HG03521 (cell line): ENCODE results near the gene DMKN.

ENCODE experiments used
- ATAC-seq: cut with Tn5 transposase; IDR thresholded peaks from one replicate; pipeline ENCODE4 v1.9.1; 2021; ENCODE audit warnings: mild to moderate bottlenecking, moderate library complexity; ENCODE audit not compliant: unreplicated experiment

DMKN gene

GRCh38 chr19:35528218-35529038 lies 15.0 kb upstream of the DMKN start, which contains the start of gene SBSN:
SBSN (minus strand) TSS chr19:35528311; CDS start chr19:35528281, 30 bp downstream.
- no peak for ATAC-seq

- no peak for ATAC-seq
Measured at GRCh38 chr19:35525873-35526272, 12.4 kb upstream of the DMKN start.

DNA sequence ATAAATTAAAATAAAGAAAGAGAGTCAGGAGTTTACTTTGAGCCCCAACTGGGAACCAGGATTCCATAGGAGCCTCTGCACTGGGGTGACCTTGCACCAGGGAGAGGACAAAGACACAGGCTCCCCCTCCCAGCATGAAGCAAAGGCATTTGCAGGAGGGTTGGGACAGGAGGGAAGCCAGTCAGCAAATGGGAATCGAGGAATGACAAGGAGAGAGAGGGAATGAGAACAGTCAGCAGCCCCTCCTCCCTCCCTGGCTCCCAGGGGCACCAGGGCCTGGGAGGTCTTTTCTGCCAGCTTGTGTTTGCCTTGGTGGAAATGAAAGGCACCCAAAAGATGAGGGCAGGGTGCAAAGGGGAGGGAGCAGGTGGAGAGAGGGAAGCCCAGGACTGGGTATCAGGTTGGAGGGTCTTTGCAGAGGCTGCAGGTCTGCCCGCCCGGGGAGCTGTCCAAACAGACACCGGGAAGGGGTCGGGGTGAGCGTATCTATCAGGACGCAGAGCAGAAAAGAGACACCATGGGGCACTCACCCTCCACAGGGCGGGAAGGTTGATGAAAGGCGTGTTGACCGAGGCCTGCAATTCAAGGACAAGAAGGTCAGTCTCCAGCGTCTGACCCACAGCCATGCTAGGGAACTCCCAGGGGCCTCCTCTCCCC lies 10.9 kb upstream of the DMKN start:
- ATAC-seq, result no peak

DNA sequence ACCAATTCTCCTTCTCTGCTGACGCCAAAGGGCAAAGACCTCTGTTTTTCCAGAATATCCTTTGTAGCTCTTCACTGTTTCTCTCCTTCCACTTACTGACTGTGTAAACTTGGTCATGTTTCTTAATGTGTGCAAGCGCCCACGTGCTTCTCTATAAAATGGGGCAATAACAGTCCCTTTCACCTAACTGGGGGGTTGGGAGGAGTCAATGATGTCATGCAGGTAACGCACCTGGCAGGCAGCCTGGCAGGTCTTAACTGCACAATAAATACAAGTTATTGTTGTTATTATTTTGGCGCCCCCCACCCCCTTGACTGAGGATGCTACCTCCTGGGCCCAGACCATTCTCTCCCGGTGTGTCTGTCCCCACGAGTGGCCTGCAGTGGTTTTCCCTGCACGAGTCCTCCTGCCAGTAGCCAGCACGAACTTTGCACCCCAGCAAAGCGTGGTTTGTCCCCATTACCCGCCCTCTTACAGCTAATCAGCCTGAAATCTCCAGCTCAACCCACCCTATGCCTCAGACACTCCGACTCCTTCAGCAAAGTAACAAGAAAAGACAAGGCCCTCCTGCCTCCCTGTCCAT lies 9.4 kb upstream of the DMKN start:
- ATAC-seq, result no peak

GRCh38 chr19:35521124-35521743 lies 7.8 kb upstream of the DMKN start:
- no peak for ATAC-seq

DNA sequence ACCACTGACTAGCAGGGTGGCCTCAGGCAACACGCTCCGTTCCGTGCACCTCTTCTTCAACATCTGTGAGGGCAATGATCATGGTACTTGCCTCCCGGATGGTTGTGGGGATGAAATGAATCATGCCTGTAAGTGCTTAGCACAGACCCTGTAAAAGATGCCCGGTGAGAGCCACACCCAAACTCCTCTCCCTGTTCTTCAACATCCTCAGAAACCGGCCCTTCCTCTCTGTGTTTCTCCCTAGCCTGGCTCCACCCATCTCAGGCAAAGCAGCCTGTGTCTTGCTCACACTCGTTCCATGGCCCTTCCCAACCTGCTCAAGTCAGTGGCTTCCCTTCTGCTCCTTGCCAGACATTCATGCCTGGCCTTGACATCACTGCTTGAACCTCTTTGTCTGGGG lies 5.8 kb upstream of the DMKN start:
- no peak for ATAC-seq

DNA sequence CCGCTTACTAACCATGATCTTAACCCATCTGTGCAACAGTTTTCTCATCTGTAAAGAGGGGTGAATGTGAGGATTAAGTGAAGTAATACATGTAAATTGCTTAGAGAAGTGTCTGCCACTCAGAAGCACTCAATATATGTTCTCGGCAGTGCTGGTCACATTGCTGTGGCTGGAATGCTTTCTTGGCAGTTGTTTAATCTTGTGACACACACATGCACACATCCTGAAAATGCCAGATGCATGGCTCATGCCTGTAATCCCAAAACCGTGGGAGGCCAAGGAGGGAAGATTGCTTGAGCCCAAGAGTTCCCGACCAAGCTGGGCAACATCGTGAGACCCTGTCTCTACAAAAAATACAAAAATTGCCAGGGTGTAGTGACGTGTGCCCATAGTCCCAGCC lies 4.9 kb upstream of the DMKN start:
- ATAC-seq, result no peak

GRCh38 chr19:35517342-35517741 lies 3.9 kb upstream of the DMKN start:
- ATAC-seq, result no peak

DNA sequence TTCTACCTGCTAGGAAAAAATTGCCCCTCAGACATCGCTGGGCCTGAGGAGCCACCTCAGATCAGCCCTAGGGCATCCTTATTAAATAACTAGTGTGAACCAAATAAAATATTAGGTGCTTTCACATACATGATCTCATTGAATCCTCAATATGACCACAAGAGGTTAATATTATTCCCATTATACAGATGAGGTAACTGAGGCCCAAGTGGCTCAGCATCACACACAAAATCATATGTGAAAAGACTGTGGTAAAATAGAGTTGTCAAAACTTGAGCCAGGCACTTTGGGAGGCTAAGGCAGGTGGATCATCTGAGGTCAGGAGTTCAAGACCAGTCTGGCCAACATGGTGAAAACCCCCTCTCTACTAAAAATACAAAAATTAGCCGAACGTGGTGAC lies 2.9 kb upstream of the DMKN start:
- no peak for ATAC-seq

DNA sequence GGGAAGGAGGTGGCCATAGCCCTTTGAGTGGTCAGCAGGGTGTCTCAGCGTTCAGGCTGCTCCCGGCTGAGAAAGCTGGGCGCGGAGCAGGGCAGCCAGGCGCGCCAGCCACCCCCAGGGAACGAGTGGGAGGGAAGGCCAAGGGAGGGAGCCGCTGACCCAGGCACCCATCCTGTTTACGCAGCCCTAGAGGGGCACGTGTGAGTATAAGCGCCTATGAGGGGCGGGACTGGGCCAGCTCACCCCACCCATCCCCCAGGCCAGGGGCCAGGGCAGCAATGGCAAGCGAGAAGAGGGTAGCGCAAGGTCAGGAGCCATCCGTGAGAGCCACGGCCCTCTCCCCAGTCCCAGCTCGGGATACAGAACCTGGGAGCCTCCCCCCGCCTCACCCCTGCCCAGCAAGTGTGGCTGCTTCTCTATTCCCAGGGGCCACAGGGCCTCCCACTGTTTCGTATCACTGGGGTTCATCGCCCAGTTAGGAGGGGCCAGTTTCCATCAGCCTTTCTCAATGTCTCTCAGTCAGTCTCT lies 897 bp upstream of the DMKN start:
- no peak for ATAC-seq

DNA sequence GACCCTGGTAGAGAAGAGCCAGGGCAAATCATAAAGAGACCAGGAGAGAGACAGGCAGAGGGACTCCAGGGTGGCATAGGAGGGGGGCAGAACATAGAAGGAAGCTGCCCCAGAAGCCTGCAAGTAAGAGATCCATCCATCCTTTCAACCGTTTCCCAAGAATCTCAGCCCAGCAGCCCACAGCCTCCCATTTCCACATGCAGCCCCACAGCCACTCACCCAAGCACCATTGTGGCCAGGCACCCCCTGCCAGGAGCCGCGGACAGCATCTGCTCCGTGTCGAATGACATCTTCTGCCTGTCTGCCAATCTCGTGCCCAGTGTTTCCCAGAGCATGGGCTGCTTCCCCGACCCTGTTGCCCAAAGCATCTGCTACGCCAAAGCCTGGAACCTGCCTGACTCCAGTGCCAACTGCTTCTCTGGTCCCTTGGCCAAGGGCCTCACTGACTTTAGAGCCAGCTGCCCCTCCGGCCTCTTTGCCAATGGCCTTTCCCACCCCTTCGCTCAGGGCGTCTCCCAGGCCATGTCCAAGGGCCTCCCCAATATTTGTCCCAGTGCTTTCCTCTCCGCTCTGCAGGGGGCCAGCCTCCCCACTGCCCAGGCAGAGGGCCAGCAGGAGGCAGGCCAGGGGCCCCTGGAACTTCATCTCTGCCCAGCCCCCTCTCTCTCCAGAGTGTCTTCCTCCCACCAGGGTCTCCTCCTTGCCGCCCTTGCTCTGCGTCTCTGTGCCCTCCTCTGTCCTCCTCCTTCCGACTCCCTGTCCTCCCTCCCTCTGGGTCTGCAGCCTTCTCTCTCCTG lies 420 bp downstream of the DMKN start:
- ATAC-seq, result no peak

GRCh38 chr19:35511337-35511736 lies 2.1 kb downstream of the DMKN start:
- no peak for ATAC-seq

GRCh38 chr19:35510626-35510964 lies 2.9 kb downstream of the DMKN start:
- no peak for ATAC-seq

GRCh38 chr19:35509861-35510625 lies 3.4 kb downstream of the DMKN start:
- ATAC-seq, result no peak

- no peak for ATAC-seq
Measured at GRCh38 chr19:35509018-35509652, 4.3 kb downstream of the DMKN start.

GRCh38 chr19:35508129-35508528 lies 5.3 kb downstream of the DMKN start:
- ATAC-seq, result no peak

DNA sequence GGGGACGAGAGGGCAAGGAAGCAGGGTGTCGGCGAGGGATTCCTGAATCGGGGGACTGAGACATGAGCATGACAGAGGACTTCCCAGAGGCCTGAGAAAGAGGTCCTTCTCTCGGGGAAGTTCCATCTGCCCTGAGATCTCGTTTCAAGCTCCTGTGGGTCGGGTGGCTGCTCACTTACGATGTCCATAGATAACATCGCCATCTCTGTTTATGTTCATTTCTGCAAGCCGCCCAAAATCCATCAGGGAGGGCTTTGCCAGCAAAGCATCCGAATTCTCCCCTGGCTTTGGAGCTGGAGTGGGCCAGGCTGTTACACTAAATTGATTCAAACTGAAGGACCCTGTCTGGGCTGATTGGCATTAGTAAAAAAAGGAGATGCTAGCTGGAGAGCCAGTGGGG lies 5.9 kb downstream of the DMKN start:
- no peak for ATAC-seq

- no peak for ATAC-seq
Measured at GRCh38 chr19:35506011-35506410, 7.4 kb downstream of the DMKN start.

DNA sequence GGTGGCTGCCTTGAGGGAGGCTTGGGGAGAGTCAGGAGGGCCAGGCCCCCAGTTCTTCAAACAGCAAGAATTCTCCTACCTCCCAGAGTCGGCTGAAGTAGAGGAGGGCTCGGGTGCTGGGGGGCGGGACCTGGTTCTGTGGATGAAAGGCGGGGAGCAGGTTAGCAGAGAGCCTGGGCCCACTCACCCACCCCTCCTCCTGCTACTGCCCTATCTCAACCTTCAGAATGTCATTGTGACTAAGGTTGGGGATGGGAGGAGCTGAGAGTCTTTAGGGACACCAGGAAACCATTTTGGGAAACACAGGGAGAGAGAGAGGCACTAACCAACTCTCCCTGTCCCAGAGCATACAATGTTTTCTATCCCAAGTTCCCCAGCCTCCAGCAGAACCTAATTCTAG lies 10.7 kb downstream of the DMKN start:
- ATAC-seq, result no peak

DNA sequence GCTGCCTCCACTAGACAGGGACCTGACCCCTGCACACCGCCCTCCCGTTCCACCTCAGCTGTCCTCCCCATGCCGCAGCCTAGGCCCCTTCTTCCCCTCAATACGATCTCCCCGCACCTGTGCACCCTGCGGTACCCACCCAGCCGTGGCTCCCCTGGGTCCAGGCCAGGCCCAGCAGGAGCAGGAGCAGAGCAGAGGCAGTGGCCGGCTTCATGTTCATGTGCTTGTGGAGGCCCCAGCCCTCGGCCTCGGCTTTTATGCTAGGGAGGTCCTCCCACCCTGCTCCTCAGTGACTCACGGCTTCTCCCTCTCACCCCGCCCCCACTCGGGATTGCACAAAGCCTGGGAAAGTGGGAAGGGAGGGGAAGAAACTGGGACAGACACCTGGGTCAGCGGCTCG lies 11.8 kb downstream of the DMKN start:
- no peak for ATAC-seq
